GM21717 (cell line): ENCODE results near the gene DZIP3.
"Not testable (repeated sequence)": the region's sequence is repeated elsewhere in the genome, so short reads cannot be mapped to it uniquely, and the experiment has no call there.

ENCODE experiments used
- ATAC-seq: cut with Tn5 transposase; IDR thresholded peaks from one replicate; pipeline ENCODE4 v1.9.1; 2021; ENCODE audit warnings: mild to moderate bottlenecking, moderate library complexity; ENCODE audit not compliant: unreplicated experiment

The DZIP3 gene

GRCh38 chr3:108595321-108595720 is 5.8 kb downstream of the DZIP3 start:
- ATAC-seq = no peak

GRCh38 chr3:108598375-108598774 is 8.9 kb downstream of the DZIP3 start:
- ATAC-seq = no peak

DNA sequence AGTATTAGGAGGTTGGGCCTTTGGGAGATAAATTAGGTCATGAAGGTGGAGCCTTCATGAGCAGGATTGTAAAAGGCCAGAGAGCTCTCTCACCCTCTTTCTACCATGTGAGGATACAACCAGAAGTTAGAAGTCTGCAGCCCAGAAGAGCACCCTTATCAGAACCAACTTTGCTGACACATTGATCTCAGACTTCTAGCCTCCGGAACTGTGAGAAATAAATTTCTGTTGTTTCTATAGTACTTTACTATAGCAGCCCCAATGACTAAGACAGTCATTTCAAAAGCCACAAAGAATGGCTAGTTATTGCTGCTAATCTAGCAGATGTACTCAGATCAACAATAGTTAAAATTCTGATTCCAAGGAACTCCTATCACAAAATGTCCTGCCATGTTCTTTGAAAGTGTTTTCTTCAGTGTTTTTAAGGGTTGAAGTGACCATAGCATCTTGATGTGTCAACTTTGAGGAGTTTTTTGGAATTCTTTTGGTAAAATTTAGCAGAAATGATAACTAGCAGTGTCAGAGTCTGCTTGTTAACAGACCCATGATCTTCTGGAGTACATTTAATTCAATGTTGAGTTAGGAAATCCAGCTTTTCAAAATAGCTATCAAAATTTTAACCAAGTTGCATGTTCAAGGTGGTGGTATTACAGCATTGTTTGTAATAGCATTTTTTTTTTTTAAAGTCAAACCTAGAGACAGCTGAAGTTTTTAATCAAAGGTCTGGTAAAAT is 10.3 kb downstream of the DZIP3 start:
- ATAC-seq = no peak

DNA sequence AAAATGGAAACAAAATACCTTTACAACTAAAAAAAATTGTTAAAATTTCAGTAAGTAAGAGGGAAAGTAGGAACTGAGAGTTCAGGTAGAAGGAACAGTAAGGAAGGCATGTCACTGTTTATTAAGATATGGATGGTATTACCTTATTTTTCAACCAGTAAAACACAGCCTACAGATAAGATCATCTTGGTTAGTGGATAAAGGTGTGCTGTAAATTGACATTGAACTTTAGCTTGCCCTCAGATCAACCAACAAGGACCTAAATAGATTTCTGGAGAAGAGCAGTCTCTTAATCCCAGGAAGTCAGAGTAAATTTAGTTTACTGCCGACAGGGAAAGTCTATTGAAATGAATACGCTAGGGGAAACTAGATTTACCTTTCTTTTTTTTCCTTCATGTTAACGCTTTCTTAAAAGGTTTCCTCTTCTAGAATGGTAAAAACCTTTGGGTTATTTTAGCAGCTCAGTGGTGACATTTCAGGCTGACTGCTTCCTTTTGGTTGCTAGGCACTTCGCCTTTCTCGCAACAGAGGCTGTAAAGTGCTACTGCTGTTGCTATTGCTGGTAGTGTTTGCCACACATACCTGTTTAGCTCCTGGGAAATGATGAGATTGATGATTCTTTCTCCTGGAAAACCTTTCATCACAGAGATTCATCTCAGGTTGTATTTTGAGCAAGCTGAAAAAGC is 12.9 kb downstream of the DZIP3 start:
- ATAC-seq = peak; percentile 58

DNA sequence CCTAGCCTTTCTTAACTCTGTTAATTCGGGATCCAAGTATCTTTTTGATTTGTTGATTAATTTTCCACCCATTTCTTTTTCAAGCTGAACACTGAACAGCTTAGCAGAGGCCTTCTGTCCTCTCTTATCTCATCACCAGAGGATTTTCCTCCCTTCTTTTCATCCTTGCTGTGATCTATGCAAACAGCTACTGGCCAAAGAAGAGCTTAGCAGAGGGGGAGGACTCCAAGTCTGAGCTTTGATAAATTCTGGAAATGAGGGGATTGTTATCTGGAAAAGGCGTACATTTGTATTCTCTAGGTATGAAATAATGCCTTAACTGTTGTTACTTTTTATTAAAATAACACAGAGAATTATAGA is 13.4 kb downstream of the DZIP3 start:
- no peak for ATAC-seq

GRCh38 chr3:108603691-108604090 is 14.2 kb downstream of the DZIP3 start:
- ATAC-seq = no peak

- ATAC-seq = no peak
These were observed 15.5 kb downstream of the DZIP3 start for GRCh38 chr3:108605028-108605427.

DNA sequence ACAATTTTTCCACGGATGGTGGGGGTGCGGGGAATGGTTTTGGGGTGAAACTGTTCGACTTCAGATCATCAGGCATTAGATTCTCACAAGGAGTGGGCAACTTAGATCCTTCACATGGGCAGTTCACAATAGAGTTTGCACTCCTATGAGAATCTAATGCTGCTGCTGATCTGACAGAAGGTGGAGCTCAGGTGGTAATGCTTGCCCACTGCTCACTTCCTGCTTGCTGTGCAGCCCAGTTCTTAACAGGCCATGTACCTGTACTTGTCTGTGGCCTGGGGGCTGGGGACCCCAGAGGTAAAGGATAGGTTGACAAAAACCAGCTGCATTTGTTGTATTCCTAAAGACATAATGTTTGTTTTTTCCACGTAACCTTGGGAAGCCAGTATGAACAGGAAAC is 16.0 kb downstream of the DZIP3 start:
- no peak for ATAC-seq

DNA sequence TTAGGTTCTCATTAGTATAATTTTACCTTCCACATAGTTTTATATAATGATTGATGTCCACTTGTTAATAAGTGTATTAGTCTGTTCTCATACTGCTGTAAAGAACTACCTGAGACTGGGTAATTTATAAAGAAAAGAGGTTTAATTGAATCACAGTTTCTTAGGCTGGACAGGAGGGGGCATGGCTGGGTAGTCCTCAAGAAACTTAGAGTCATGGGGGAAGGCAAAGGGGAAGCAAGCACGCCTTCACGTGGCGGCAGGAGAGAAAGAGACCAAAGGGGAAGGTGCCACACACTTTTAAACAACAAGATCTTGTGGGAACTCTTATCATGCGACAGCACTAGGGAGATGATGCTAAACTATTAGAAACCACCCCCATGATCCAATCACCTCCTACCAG is 19.2 kb downstream of the DZIP3 start:
- ATAC-seq = no peak

DNA sequence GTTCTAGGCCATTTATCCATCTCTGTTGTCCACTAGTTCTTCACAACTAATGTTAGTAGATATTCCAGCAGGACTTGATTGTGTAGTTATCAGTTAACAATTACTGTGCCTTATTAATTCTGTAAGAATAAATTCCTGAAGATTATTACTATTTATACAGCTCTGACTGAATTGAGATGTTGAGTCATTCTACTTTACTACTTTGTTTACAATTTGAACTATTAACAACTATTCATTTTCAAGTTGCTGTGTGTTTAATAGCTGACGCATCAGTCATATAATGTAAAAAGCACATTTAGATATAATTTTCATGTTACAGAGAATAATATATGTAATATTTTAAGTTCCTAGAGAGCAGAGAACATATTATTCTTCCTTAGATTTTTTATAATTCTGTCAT is 21.1 kb downstream of the DZIP3 start:
- ATAC-seq = no peak

DNA sequence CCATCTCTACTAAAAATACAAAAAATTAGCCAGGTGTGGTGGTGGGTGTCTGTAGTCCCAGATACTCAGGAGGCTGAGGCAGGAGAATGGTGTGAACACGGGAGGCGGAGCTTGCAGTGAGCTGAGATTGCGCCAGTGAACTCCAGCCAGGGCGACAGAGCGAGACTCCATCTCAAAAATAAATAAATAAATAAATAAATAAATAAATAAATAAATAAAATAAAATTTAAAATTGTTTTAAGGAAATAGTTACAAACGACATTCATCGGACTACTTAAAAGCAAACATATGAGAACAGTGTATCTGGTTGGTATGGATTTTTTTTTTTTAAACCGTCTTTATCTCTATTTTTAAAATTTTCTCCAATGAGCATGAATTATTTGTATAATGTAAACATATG is 26.6 kb downstream of the DZIP3 start:
- not testable (repeated sequence) for ATAC-seq

GRCh38 chr3:108620250-108620649 is 30.7 kb downstream of the DZIP3 start:
- no peak for ATAC-seq

- no peak for ATAC-seq
These were observed 34.0 kb downstream of the DZIP3 start for GRCh38 chr3:108623504-108623903.

GRCh38 chr3:108629974-108630373 is 40.5 kb downstream of the DZIP3 start:
- ATAC-seq = no peak

DNA sequence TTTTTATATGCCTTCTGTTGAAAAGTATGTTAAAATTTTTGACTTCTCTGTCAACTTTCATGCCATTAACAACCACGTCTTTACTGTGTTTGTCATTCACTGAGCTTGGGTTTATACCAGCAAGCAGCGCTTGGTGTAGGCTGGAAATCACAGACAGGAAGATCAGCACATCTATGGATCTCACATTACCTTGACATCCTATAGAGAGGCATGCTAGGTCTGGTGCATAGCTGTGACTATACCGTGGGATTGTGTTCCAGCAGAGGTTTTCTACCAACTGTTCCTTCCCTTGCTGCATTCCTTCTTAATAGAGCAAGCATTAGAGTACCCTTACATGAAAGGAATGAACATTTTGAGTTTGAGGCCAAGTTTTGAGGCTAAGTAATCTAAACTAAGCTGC is 53.0 kb downstream of the DZIP3 start:
- ATAC-seq = no peak

DNA sequence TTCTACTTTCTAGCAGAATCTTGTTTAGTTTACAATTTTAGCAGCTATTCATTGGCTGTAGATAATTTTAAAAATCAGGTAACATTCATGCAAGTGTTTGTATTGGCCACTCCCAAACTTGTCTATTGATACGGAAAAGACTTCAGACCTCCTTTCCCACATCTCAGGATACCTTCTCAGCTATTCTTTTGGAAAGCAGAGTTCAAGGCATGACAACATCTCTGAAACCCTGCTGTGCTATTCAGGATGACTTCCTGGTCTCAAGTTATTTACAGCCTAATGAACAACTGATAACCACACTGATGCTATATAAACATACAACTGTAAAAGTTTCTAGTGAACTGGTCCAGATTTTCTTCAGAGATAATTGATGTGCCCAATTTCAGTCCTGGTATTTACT is 55.8 kb downstream of the DZIP3 start:
- ATAC-seq = no peak

DNA sequence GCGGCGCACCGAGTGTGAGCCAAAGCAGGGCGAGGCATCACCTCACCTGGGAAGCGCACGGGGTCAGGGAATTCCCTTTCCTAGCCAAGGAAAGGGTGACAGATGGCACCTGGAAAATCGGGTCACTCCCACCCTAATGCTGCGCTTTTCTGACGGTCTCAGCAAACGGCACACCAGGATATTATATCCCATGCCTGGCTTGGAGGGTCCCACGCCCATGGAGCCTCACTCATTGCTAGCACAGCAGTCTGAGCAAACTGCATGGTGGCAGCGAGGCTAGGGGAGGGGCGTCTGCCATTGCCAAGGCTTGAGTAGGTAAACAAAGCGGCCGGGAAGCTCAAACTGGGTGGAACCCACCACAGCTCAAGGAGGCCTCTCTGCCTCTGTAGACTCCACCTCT is 66.1 kb downstream of the DZIP3 start:
- ATAC-seq = not testable (repeated sequence)

DNA sequence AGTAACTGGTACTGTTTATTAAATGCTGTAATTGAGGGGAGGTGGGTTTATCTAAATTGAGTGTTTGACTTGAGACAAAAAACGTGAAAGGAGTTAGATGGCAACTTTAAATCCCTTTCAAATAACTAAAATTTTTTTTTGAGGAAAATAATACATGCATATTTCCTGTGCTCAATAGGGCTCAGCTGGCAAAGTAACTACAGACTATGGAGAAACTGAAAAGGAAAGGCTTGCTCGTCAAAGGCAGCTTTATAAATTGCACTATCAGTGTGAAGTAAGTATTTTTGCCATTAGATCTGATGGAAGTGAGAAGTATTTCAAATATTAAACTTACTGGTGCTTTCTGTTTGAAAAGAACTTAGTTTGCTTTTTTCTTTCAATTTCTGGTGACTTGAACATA is 72.2 kb downstream of the DZIP3 start:
- ATAC-seq = no peak

DNA sequence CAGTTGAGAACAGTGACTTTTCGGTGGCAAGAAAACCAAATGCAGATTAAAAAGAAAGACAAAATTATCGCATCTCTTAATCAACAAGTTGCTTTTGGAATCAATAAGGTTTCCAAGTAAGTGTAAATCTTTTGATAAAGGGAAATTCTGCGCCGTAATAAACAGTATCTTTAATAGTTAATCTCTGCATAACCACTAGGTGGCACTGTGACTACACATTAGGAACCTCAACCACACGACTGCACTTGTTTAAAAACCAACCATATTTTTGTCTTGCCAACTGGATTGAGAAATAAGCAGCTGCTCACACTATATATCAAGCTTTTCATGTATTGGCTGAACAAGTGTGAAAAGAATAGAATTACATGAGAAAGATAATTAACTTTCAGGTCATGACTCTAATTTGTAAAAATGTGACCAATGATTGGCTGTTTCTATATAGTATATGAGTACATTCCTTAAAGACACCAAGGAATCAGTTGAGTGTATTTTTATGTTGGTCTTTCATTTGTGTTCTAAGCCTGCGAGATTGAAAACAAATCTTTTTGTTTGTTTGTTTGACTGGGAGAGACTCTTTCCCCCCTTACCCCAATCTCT is 72.7 kb downstream of the DZIP3 start:
- peak; percentile 77 for ATAC-seq

- no peak for ATAC-seq
These were observed 74.7 kb downstream of the DZIP3 start for GRCh38 chr3:108664266-108664665.

DNA sequence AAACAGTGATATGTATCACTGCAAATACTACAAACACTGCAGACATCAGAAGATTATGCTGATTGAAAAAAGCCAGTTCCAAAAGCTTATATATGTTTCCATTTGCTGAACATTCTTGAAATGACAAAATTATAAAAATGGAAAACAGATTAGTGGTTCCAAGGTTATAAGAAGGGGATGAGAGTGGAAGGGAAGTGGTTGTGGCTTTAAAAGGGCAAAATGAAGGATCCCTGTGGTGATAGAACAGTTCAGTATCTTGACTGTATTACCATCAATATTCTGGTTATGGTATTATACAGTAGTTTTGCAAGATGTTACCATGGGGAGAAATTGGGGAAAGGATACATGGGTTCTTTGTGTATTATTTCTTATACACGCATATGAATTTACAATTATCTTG is 77.8 kb downstream of the DZIP3 start:
- ATAC-seq = no peak

GRCh38 chr3:108669208-108669607 is 79.7 kb downstream of the DZIP3 start:
- ATAC-seq = peak; percentile 50
